HG02884 (cell line): Measurements from ENCODE around the gene CALR3.
A peak's percentile ranks its signal among the peaks of the same experiment; 100 is the strongest.
"Not testable (repeated sequence)": the region's sequence is repeated elsewhere in the genome, so short reads cannot be mapped to it uniquely, and the experiment has no call there.

ENCODE experiments used
- ATAC-seq: cut with Tn5 transposase; IDR thresholded peaks from one replicate; pipeline ENCODE4 v1.9.1; 2021; ENCODE audit warnings: mild to moderate bottlenecking, moderate library complexity; ENCODE audit not compliant: unreplicated experiment

Gene CALR3, protein sequence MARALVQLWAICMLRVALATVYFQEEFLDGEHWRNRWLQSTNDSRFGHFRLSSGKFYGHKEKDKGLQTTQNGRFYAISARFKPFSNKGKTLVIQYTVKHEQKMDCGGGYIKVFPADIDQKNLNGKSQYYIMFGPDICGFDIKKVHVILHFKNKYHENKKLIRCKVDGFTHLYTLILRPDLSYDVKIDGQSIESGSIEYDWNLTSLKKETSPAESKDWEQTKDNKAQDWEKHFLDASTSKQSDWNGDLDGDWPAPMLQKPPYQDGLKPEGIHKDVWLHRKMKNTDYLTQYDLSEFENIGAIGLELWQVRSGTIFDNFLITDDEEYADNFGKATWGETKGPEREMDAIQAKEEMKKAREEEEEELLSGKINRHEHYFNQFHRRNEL

DNA sequence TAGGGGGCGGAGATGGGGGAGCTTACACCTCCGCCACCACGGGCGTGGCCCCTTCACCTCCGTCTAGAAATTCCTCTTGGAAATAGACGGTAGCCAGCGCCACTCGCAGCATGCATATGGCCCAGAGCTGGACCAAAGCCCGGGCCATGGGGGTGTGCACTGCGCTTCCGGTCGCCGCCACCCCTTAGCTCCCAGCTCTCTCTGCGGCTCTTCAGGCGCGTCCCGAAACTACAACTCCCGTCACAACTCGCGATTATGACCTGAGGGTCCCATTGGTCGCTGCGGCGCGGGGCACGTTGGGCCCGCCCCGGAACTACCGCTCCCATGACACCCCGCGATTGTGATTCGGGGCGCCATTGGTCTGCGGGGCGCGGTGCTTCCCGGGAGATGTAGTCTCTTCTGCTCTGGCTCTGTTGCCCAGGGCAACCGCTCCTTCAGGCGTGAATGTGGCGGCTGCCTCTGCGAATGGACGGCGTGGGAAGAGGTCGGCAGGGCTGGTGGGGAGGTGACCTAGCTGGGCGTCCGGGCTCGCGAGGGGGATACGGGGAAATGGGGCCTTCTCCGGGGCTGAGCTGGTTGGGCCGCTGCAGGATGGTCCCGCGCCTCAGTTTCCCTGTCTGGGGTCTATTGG is at the start of gene CALR3, which contains the start of gene C19orf44:
Gene CALR3 (minus strand): TSS at position 186 of the 631 bp plus-strand sequence. CDS start 38 bp downstream, at position 148.
Gene C19orf44 (plus strand): TSS at position 413 of the 631 bp plus-strand sequence. CDS start 4,399 bp downstream, outside the sequence.
- peak; percentile 93 for ATAC-seq

GRCh38 chr19:16544473-16545231 is 48.7 kb upstream of the CALR3 start:
- ATAC-seq, result no peak

DNA sequence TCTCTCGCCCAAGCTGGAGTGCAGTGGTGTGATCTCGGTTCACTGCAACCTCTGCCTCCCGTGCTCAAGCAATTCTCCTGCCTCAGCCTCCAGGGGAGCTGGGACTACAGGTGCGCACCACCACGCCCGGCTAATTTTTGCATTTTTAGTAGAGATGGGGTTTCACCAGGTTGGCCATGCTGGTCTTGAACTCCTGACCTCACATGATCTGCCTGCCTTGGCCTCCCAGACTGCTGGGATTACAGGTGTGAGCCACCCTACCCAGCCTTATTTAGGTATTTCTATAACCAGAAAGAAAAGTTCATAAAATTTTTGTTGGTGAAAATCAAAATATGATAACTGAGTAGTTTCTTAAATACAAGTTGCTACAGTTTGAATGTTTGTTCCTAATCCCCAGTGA is 47.8 kb upstream of the CALR3 start:
- not testable (repeated sequence) for ATAC-seq

DNA sequence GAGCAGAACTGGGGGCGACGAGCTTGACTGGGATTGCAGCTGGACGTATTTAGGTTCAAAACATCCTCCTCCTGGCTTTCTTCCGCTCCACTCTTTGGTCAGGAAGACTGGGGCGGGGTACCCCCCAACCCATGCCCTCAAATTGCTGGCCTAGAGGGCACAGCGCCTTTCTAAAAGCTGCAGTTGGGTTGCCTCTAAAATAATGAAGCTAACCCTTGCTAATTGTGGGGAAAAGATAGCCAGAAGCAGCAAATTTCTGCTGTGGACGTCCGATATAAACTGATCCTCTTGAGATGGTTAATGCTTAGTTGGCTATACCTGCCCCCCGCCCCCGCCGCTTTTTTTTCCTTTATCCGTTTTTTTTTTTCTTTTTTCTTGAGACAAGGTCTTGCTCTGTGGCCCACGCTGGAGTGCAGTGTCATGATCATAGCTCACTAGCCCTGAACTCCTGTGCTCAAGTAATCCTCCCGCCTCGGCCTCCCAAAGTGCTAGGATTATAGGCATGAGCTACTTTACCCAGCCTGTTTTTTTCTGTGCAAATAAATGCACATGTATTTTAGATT is 47.0 kb upstream of the CALR3 start:
- ATAC-seq, result no peak

DNA sequence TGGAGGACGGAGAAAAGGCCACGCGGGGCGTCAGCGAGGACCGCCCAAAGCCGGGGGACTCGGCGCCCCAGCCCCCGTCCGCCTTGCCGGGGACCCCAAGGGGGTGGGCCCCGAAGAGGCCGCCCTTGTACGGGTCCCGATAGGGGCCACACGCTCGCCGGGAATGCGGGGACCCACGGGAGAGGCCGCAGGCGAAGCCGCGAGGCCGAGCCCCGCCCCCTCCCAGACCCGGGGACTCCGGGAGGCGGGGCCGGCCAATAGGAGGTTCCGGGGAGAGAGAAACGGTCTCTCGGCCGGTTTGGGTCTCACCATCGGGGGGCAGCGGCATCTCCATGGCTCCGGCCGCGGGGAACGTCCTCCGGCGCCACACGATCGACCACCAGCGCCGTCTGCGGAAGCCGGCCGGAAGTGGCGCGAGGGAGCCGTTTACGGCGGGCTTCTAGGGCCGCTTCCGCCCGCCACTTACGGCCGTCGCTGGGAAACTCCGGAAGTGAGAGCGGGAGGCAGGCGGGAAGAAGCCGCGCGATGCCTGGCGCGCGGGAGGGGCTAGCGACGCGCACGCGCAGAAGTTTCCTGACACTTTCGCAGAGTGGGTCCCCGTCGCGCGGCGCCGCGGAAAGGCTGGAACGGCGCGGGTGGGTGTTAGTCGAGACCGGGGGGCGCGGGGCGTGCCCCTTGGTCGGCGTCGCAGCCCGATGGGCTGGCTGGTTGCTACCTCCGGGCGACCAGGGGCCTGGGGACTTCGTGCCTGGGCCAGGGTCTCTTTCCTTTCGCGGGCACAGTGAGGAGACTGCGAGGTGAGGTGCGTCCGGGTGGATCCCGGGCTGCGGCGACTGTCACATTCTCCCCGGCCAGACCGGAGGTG is 46.3 kb upstream of the CALR3 start, which contains the start of gene CHERP:
Gene CHERP (minus strand): TSS at position 393 of the 865 bp plus-strand sequence. CDS start 59 bp downstream, at position 334.
- peak; percentile 70 for ATAC-seq

- no peak for ATAC-seq
These were observed 45.6 kb upstream of the CALR3 start for GRCh38 chr19:16541526-16542044.

GRCh38 chr19:16540948-16541347 is 45.0 kb upstream of the CALR3 start:
- no peak for ATAC-seq

- no peak for ATAC-seq
These were observed 41.1 kb upstream of the CALR3 start for GRCh38 chr19:16537111-16537510.

GRCh38 chr19:16536130-16536529 is 40.2 kb upstream of the CALR3 start:
- ATAC-seq, result no peak

DNA sequence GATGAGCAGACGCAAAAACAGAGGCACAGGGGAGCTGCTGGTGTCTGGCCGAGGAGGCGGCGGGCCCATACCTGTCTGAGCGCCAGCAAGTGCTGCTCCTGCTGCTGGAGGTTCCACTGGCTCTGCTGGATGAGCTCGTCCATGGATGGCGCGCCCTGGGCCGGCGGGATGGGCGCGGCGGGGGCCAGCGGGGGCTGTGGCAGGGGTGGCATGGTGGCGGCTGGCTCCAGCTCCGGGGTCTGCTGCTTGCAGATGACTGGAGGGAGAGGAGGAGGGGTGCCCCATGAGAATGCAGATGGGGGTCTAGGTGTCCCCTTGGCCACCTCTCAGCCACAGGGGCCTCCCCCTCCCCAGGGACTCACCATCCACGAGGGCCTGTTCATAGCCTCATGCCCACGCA is 39.4 kb upstream of the CALR3 start:
- ATAC-seq, result no peak

DNA sequence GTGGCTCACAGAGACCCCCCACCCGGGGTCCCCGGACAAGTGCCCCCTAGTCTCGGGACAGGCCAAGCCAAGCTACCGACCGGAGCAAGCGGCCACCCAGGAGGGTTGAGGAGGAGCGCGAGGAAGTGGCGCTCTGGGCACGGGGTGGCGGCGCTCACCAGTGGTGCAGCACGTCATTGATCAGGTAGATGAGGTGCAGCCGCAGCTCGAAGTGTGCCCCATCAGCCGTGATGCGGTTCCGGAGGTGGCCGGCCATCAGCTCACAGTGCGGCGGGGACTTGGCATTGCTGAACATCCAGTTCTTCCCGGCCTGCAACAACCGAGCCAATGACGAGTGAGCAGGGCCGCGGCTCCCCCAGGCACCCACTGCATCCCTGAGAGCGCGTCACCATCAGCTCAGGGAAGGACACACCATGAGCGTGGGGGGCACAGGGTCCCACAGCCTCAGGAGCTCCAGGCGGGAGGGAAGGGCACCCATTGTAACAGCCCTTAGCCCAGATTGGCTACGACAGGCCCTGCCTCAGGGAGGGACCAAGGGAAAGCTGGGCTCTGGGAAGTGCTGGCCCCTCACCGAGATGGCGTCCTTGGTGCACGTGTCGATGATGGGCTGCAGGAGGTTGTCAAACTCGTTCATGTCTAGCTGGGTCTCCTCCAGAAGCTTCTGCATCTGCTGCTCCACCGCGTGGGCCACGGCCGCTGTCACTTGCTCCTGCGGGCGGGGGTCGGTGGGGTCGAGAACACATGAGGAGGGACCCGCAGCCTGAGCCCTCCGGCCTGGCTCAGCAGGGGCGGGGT is 36.7 kb upstream of the CALR3 start:
- ATAC-seq, result no peak

- no peak for ATAC-seq
These were observed 35.4 kb upstream of the CALR3 start for GRCh38 chr19:16531380-16531669.

- ATAC-seq, result no peak
These were observed 34.8 kb upstream of the CALR3 start for GRCh38 chr19:16530540-16531379.

DNA sequence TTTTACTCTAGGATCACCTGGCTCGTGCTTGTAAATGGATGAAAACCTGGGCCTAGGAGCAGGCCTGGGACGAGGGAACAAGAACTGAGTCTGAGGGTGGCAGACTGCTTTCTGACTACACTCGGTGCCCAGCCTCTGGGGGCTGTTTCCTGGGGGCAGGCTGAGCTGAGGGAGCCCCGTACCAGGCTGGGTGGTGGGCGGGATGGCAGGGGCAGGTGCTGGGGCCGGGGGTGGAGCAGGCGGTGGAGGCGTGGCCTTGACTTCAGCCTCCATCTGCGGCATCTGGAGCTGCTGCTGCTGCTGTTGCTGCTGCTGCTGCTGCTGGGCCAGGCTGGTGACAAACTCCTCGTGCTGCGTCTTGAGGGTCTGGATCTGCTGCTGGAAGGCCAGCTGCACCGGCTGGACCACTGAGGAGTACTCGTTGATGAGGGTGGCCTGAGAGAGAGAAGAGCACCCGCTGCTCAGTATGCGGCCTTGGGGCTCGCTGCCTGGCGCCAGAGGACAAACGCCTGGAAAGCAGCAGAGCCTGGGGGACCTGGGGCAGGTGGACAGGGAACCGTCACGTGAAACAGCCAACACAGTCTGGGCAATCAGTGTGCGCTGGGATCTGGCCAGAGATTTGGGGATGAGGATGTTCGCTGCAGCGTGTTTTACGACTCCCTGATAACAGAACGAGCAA is 33.6 kb upstream of the CALR3 start:
- no peak for ATAC-seq

DNA sequence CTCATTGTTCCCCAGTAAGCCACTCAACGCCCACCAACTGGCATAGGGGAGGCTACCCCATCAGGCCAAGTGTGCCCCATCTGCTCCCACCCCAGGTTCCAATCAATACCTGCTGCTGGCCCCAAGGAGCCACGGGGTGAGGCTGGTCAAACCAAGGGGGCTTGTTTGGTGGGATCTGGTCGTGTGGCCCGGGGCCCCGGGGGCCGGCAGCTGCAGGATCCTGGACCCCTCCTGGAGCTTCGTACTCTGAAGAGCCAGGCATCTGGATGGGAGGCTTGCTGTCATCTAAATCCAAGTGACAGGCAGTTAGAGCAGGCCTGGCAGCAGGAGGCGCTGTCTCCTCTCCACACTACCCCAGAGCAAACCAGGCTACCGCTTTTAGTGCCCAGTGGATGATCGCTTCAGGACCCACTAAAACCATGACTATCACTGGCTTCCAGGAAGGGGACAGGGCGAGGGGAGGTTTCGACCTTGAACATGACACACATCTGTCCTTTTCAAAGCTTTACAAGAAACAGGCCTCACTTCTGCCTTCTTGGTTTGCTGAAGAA is 32.1 kb upstream of the CALR3 start:
- no peak for ATAC-seq

DNA sequence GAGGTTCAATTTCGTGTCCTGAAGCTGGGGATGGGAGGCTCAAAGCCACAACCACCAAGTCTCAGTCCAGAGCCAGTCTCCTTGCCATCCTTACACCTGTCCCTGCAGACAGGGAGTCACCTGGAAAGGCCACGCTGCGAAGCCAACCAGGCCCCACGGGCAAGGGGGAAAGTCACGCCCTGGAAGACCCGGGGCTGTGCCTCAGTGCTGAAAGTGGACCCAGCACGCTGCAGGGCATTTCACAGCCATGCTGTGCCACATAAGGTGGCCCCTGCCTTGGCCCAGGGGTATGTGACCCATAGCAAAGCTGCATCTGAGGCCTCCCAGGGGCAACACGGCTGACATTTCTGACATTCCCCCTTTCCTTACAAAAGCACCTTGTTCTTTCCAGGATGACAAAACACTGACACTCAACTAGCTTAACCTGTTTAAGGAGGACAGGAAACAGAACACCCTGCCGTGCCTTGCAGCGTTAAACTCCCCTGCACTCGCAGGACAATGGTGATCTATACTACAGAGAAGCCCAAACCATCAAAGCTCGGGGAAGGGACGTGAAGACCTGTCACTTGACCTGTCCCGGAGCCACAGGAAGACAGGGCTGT is 31.5 kb upstream of the CALR3 start:
- ATAC-seq, result no peak
